H9 (cell line): ENCODE results near the gene CHN2. TPM values are rescaled to one million over a fixed set of nuclear protein-coding genes. Genes with fewer than 3 reads are reported as not detected.

Experiments
- DNase-seq: peaks from one replicate; pipeline ENCODE4 v3.0.0-alpha.2; 2017
- H2AFZ ChIP-seq: one replicate; pipeline ENCODE4 v1.6.1; 2013; ENCODE audit warnings: mild to moderate bottlenecking, low read length, control low read depth, moderate library complexity
- H2AK5ac ChIP-seq: 2 replicates; pipeline ENCODE4 v1.6.1; 2013; ENCODE audit warnings: low read length, control low read depth, mixed read lengths; ENCODE audit not compliant: insufficient read length
- H2BK120ac ChIP-seq: one replicate; pipeline ENCODE4 v1.6.1; 2013; ENCODE audit warnings: low read depth, mild to moderate bottlenecking, low read length, control low read depth, inconsistent platforms; ENCODE audit not compliant: poor library complexity, severe bottlenecking
- H2BK12ac ChIP-seq: 2 replicates; pipeline ENCODE4 v1.6.1; 2013; ENCODE audit warnings: low read length, control low read depth, mixed read lengths, low read depth; ENCODE audit not compliant: insufficient read length
- H2BK15ac ChIP-seq: 2 replicates; pipeline ENCODE4 v1.6.1; 2013; ENCODE audit warnings: low read depth, low read length, control low read depth
- H2BK20ac ChIP-seq: one replicate; pipeline ENCODE4 v1.6.1; 2013; ENCODE audit warnings: low read depth, mild to moderate bottlenecking, low read length, control low read depth, inconsistent platforms; ENCODE audit not compliant: poor library complexity, severe bottlenecking
- H2BK5ac ChIP-seq: 2 replicates; pipeline ENCODE4 v1.6.1; 2013; ENCODE audit warnings: low read length, control low read depth, mixed read lengths; ENCODE audit not compliant: insufficient read length
- H3K14ac ChIP-seq: 2 replicates; pipeline ENCODE4 v1.6.1; 2013; ENCODE audit warnings: low read length, control low read depth; ENCODE audit not compliant: insufficient read depth
- H3K18ac ChIP-seq: 2 replicates; pipeline ENCODE4 v1.6.1; 2013; ENCODE audit warnings: low read depth, mild to moderate bottlenecking, mixed read lengths, low read length, control low read depth; ENCODE audit not compliant: insufficient read length
- H3K23ac ChIP-seq: 2 replicates; pipeline ENCODE4 v1.6.1; 2013; ENCODE audit warnings: low read length, control low read depth, mixed read lengths, low read depth; ENCODE audit not compliant: insufficient read length
- H3K23me2 ChIP-seq: 2 replicates; pipeline ENCODE4 v1.6.1; 2013; ENCODE audit warnings: low read depth, mild to moderate bottlenecking, mixed read lengths, low read length, control low read depth; ENCODE audit not compliant: insufficient read length, poor library complexity, severe bottlenecking
- H3K27ac ChIP-seq: 2 replicates; pipeline ENCODE4 v1.5.1; 2013; ENCODE audit warnings: low read length, control low read depth, mixed read lengths, low read depth; ENCODE audit not compliant: insufficient read length
- H3K27me3 ChIP-seq: 2 replicates; pipeline ENCODE4 v1.6.1; 2013; ENCODE audit warnings: low read length, control low read depth, inconsistent platforms; ENCODE audit not compliant: insufficient read depth
- H3K4ac ChIP-seq: 2 replicates; pipeline ENCODE4 v1.6.1; 2013; ENCODE audit warnings: low read depth, mild to moderate bottlenecking, control low read depth, inconsistent platforms, low read length, moderate library complexity
- H3K4me1 ChIP-seq: 2 replicates; pipeline ENCODE4 v1.6.1; 2013; ENCODE audit warnings: low read length, control low read depth, inconsistent platforms; ENCODE audit not compliant: insufficient read depth
- H3K4me2 ChIP-seq: 2 replicates; pipeline ENCODE4 v1.6.1; 2013; ENCODE audit warnings: low read length, control low read depth, mixed read lengths; ENCODE audit not compliant: insufficient read length, insufficient read depth
- H3K56ac ChIP-seq: 2 replicates; pipeline ENCODE4 v1.6.1; 2013; ENCODE audit warnings: low read depth, mild to moderate bottlenecking, mixed read lengths, low read length, control low read depth; ENCODE audit not compliant: insufficient read length
- H3K79me1 ChIP-seq: 2 replicates; pipeline ENCODE4 v1.6.1; 2013; ENCODE audit warnings: low read depth, mild to moderate bottlenecking, moderate library complexity, low read length, control low read depth, inconsistent platforms; ENCODE audit not compliant: insufficient read depth, poor library complexity, severe bottlenecking
- H3K79me2 ChIP-seq: 2 replicates; pipeline ENCODE4 v1.6.1; 2013; ENCODE audit warnings: low read length, control low read depth, inconsistent platforms; ENCODE audit not compliant: insufficient read depth
- H3K9ac ChIP-seq: 2 replicates; pipeline ENCODE4 v1.6.1; 2013; ENCODE audit warnings: low read length, control low read depth, mixed read lengths; ENCODE audit not compliant: insufficient read length; ENCODE audit errors: extremely low read depth
- H3K9me3 ChIP-seq: one replicate; pipeline ENCODE4 v1.6.1; 2013; ENCODE audit warnings: low read depth, low read length, inconsistent platforms; ENCODE audit not compliant: control insufficient read depth
- H3T11ph ChIP-seq: one replicate; pipeline ENCODE4 v1.6.1; 2013; ENCODE audit warnings: mild to moderate bottlenecking, low read length, control low read depth, inconsistent platforms
- H4K20me1 ChIP-seq: one replicate; pipeline ENCODE4 v1.6.1; 2013; ENCODE audit not compliant: control insufficient read depth, insufficient read length, insufficient read depth
- H4K5ac ChIP-seq: 2 replicates; pipeline ENCODE4 v1.6.1; 2013; ENCODE audit warnings: low read depth, mild to moderate bottlenecking, mixed read lengths, low read length, control low read depth; ENCODE audit not compliant: insufficient read length
- H4K8ac ChIP-seq: replicated peaks from 2 replicates; pipeline ENCODE4 v1.6.1; 2013; ENCODE audit warnings: low read length, control low read depth, mixed read lengths, low read depth; ENCODE audit not compliant: insufficient read length
- H4K91ac ChIP-seq: 2 replicates; pipeline ENCODE4 v1.6.1; 2013; ENCODE audit warnings: low read depth, mild to moderate bottlenecking, moderate library complexity, mixed read lengths, low read length, control low read depth; ENCODE audit not compliant: insufficient read length
- H3K27ac Mint-ChIP-seq, 3 experiments: 2 replicates in 2 of 3; 3 replicates in 1 of 3; pipeline ENCODE4 v1.8.0; 2020 to 2021; ENCODE audit warnings: mixed read lengths in 3 of 3, mild to moderate bottlenecking in 1 of 3, moderate library complexity in 1 of 3
- H3K27me3 Mint-ChIP-seq: 2 replicates; pipeline ENCODE4 v1.8.0; 2021; ENCODE audit warnings: low read depth, mild to moderate bottlenecking, moderate library complexity, mixed read lengths
- H3K36me3 Mint-ChIP-seq, 3 experiments: 2 replicates in 2 of 3; 3 replicates in 1 of 3; pipeline ENCODE4 v1.8.0; 2020 to 2021; ENCODE audit warnings: low read depth in 3 of 3, mixed read lengths in 3 of 3; ENCODE audit not compliant: insufficient read depth in 1 of 3
- H3K4me1 Mint-ChIP-seq, 2 experiments: 2 replicates each; pipeline ENCODE4 v1.8.0; 2020; ENCODE audit warnings: mixed read lengths in 2 of 2
- H3K4me3 Mint-ChIP-seq, 2 experiments: 2 replicates in 1 of 2; 3 replicates in 1 of 2; pipeline ENCODE4 v1.8.0; 2020 to 2021; ENCODE audit warnings: mild to moderate bottlenecking in 2 of 2, mixed read lengths in 2 of 2, moderate library complexity in 1 of 2
- H3K9me3 Mint-ChIP-seq, 2 experiments: 2 replicates in 1 of 2; 3 replicates in 1 of 2; pipeline ENCODE4 v1.8.0; 2020; ENCODE audit warnings: mild to moderate bottlenecking in 2 of 2, mixed read lengths in 2 of 2, moderate library complexity in 1 of 2
- WGBS: extraction: QIAGEN DNeasy Blood & Tissue Kit; methylation state at CpG from one replicate; pipeline ENCODE4 v1.1.7; 2013; ENCODE audit warnings: missing lambda C conversion rate, low lambda C conversion rate, mixed read lengths; ENCODE audit not compliant: insufficient read length; ENCODE audit errors: extremely low coverage; 5-methylcytosine and 5-hydroxymethylcytosine counted together
- total RNA-seq: library from RNA; stranded (reverse); gene quantifications from 2 replicates; pipeline ENCODE4 v1.2.1, GENCODE V29; 2021
- TF ChIP-seq, protein P1 (sequence below): fragments of 200-600 bp; sonication (generic); conservative IDR thresholded peaks from 3 replicates; pipeline ENCODE4 v1.8.0; 2021; ENCODE audit warnings: antibody characterized with exemption, mild to moderate bottlenecking

CHN2 gene
- total RNA-seq, 1 experiment from 2014 or later = 3.3 TPM

DNA sequence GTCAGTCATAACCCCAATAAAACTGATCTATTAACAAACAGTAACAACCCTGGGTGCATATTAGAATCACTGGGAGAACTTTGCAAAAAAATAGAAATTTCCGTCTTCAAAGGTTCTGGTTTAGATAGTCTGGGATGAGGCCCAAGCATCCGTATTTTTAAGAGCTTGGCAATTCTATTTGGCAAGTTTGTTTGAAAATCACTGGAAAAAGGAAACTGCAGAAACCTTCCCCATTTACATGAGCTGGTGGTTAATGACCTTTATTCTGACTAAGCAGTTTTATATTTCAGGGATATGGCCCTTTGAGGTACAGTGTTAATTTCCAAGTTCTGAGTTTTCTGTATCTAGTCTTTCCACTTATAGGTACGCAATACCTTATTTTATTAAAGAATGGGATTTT, 253.3 kb downstream of the CHN2 start:
- Histone ChIP-seq H3K4me1 (no peaks in the 10 kb centered on the region; the same call in 1 of the 2 replicates), H4K91ac (no peak overlapping the region), H2BK5ac (no peak overlapping the region), H4K5ac (no peak overlapping the region), H2AK5ac (no peak overlapping the region), H3K23me2 (no peaks in the 10 kb centered on the region), H2BK20ac (no peak overlapping the region), H2BK120ac (no peak overlapping the region), H3K18ac (no peak overlapping the region), H3T11ph (no peak overlapping the region), H3K9me3 (no peaks in the 10 kb centered on the region), H3K9ac (no peak overlapping the region), H4K20me1 (no peaks in the 10 kb centered on the region), H3K27ac (no peak overlapping the region), H3K4me2 (no peak overlapping the region), H3K79me2 (no peaks in the 10 kb centered on the region), H3K27me3 (no peaks in the 10 kb centered on the region), H4K8ac (no peak overlapping the region), H3K23ac (no peak overlapping the region), H2BK12ac (no peak overlapping the region), H3K14ac (no peak overlapping the region), H3K79me1 (no peaks in the 10 kb centered on the region), H2BK15ac (no peak overlapping the region), H2AFZ (no peak overlapping the region), H3K56ac (no peak overlapping the region), H3K4ac (no peak overlapping the region)
- Mint-ChIP-seq H3K4me3 (no peak overlapping the region), H3K9me3 (no peaks in the 10 kb centered on the region), H3K4me1 (peaks cover 13 to 15% of the 10 kb centered on the region in 2 experiments; a peak in 3 of 4 replicates), H3K27ac (no peak overlapping the region), H3K27me3 (no peaks in the 10 kb centered on the region), H3K36me3 (no peaks in the 10 kb centered on the region)
- DNase-seq = no peak
- no CpG with 5 or more reads among the region's 3 CpGs for WGBS
- TF ChIP-seq, protein P1, sequence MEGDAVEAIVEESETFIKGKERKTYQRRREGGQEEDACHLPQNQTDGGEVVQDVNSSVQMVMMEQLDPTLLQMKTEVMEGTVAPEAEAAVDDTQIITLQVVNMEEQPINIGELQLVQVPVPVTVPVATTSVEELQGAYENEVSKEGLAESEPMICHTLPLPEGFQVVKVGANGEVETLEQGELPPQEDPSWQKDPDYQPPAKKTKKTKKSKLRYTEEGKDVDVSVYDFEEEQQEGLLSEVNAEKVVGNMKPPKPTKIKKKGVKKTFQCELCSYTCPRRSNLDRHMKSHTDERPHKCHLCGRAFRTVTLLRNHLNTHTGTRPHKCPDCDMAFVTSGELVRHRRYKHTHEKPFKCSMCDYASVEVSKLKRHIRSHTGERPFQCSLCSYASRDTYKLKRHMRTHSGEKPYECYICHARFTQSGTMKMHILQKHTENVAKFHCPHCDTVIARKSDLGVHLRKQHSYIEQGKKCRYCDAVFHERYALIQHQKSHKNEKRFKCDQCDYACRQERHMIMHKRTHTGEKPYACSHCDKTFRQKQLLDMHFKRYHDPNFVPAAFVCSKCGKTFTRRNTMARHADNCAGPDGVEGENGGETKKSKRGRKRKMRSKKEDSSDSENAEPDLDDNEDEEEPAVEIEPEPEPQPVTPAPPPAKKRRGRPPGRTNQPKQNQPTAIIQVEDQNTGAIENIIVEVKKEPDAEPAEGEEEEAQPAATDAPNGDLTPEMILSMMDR = no peak
